ENCODE measurements around the gene CDK14. TPM values are rescaled to one million over a fixed set of nuclear protein-coding genes. Genes with fewer than 3 reads are reported as not detected.

CDK14 gene
- total RNA-seq, 1 experiment from 2014 or later = 39.1 TPM

DNA sequence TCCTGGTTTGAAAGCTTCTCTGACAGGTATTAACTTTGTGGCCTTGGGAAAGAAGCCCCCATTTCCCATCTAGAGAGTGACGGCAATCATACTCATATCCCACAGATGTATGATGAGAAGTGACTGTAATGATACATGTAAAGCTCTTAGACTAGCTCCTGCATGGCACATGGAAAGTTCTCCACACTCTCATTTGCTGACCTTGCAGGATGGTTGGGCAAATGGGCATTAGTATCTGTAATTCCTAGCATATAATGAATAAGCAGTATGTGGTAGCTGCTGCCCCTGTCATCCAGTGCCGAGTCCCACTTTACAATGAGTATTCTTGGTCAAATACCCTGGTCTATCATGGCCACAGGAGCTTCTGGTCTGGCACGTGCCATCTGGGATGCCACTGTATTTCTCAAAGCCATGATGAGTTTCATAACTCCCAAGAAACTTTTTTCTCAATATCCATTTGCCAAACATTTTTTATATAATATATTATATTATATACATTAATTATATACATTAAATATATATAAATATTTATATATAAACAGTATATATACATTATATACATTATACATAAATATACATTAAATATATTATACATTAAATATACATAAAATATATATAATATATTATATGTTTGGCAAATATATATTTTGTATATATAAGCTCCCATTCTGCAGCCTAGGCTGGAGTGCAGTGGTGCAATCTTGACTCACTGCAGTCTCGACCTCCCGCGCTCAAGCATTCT, 561.6 kb downstream of the CDK14 start:
- TF ChIP-seq, protein P1, sequence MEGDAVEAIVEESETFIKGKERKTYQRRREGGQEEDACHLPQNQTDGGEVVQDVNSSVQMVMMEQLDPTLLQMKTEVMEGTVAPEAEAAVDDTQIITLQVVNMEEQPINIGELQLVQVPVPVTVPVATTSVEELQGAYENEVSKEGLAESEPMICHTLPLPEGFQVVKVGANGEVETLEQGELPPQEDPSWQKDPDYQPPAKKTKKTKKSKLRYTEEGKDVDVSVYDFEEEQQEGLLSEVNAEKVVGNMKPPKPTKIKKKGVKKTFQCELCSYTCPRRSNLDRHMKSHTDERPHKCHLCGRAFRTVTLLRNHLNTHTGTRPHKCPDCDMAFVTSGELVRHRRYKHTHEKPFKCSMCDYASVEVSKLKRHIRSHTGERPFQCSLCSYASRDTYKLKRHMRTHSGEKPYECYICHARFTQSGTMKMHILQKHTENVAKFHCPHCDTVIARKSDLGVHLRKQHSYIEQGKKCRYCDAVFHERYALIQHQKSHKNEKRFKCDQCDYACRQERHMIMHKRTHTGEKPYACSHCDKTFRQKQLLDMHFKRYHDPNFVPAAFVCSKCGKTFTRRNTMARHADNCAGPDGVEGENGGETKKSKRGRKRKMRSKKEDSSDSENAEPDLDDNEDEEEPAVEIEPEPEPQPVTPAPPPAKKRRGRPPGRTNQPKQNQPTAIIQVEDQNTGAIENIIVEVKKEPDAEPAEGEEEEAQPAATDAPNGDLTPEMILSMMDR (conservative IDR thresholded peaks at IDR 0.05) = no peak
- no peak for TF ChIP-seq EZH2 (IDR thresholded peaks at IDR 0.05; ENCODE audit: low read depth)
- DNase-seq = no peak
- ChIA-PET CTCF (no interaction called here), POLR2A (ENCODE audit: unreplicated experiment) (no interaction called here)
- Histone ChIP-seq H3K27me3 (ENCODE audit: insufficient read depth, low read depth) (no peaks in the 10 kb centered on the region), H2AFZ (no peak overlapping the region), H3K36me3 (ENCODE audit: low read depth) (no peaks in the 10 kb centered on the region), H3K9me3 (ENCODE audit: insufficient read depth, low read depth) (no peaks in the 10 kb centered on the region), H3K27ac (no peak overlapping the region), H3K4me2 (no peak overlapping the region), H3K4me3 (no peak overlapping the region), H3K79me2 (ENCODE audit: low read depth) (no peaks in the 10 kb centered on the region), H3F3A (ENCODE audit: insufficient read depth, low read depth) (no peaks in the 10 kb centered on the region), H3K4me1 (replicated peaks; ENCODE audit: insufficient read depth) (no peaks in the 10 kb centered on the region), H4K20me1 (ENCODE audit: insufficient read depth) (no peaks in the 10 kb centered on the region), H3K9me2 (ENCODE audit: insufficient read depth) (no peaks in the 10 kb centered on the region)
- intact Hi-C loops (cut with micrococcal nuclease; ENCODE audit: unreplicated experiment) = no loop called here
- no TSS peak for BruUV-seq (replicated peaks)

DNA sequence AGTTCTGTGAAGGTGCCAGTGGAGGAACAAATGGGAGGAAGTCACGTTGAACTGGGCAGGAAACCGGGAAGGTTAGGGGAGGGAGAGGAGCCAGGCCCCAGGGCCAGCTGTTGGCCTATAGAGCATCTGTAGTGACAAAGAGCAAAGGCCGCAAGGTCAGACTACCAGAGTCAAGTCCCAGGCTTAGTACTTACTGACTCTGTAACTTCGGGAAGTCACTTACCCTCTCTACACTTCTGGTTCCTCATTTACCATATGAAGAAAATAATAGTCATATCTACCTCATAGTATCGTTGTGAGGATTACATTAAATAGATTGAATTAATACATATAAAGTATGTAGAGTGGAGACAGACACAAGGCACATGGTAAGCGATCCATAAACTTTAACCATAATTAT, 566.3 kb downstream of the CDK14 start:
- CTCF ChIA-PET = no interaction called here

DNA sequence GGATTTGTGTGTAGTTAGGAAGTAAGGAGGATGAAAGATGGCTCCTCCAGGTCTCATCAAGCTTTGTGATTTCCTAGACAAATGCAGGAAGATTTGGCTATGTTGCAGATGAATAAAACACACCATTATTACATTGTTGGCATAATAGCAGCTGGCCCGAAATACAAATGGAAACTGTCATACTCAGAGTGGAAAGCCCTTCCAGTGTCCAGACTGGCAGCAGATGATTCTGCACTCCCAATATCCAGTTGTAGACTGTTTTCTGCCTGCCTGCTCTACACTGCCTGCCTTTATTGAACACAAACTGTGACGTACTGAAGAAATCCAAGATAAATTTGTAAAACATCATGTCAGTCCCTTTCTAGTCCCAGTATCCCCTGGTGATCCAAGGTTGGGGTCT, 568.4 kb downstream of the CDK14 start:
- no TSS peak for BruUV-seq (replicated peaks)

More for the DNA sequence above, 566.3 kb downstream of the CDK14 start:
- no peaks in the 10 kb centered on the region for H3F3A ChIP-seq (ENCODE audit: insufficient read depth, low read depth)
- H3K27me3 ChIP-seq (ENCODE audit: insufficient read depth, low read depth) = no peaks in the 10 kb centered on the region
- DNase-seq = no peak
- POLR2A ChIA-PET (ENCODE audit: unreplicated experiment) = no interaction called here
- intact Hi-C loops (cut with micrococcal nuclease; ENCODE audit: unreplicated experiment) = no loop called here
- no peaks in the 10 kb centered on the region for H3K4me1 ChIP-seq (replicated peaks; ENCODE audit: insufficient read depth)
- H3K79me2 ChIP-seq (ENCODE audit: low read depth) = no peaks in the 10 kb centered on the region
- H3K4me2 ChIP-seq = no peak overlapping the region
- no peak overlapping the region for H3K27ac ChIP-seq
- H3K36me3 ChIP-seq (ENCODE audit: low read depth) = no peaks in the 10 kb centered on the region
- H3K9me2 ChIP-seq (ENCODE audit: insufficient read depth) = no peaks in the 10 kb centered on the region
- no peak overlapping the region for H3K4me3 ChIP-seq
- H4K20me1 ChIP-seq (ENCODE audit: insufficient read depth) = no peaks in the 10 kb centered on the region
- H3K9me3 ChIP-seq (ENCODE audit: insufficient read depth, low read depth) = no peaks in the 10 kb centered on the region
- TF ChIP-seq EZH2 (IDR thresholded peaks at IDR 0.05; ENCODE audit: low read depth) = no peak
- TF ChIP-seq, protein P1 (conservative IDR thresholded peaks at IDR 0.05) = no peak
- no peak overlapping the region for H2AFZ ChIP-seq
- no TSS peak for BruUV-seq (replicated peaks)

More for the DNA sequence above, 568.4 kb downstream of the CDK14 start:
- no peak overlapping the region for H2AFZ ChIP-seq
- H3K27ac ChIP-seq = no peak overlapping the region
- intact Hi-C loops (cut with micrococcal nuclease; ENCODE audit: unreplicated experiment) = no loop called here
- CTCF ChIA-PET = no interaction called here
- POLR2A ChIA-PET (ENCODE audit: unreplicated experiment) = no interaction called here
- H3K4me3 ChIP-seq = no peak overlapping the region
- no peaks in the 10 kb centered on the region for H3K27me3 ChIP-seq (ENCODE audit: insufficient read depth, low read depth)
- TF ChIP-seq, protein P1 (conservative IDR thresholded peaks at IDR 0.05) = no peak
- TF ChIP-seq EZH2 (IDR thresholded peaks at IDR 0.05; ENCODE audit: low read depth) = no peak
- H3K79me2 ChIP-seq (ENCODE audit: low read depth) = no peaks in the 10 kb centered on the region
- no peak for DNase-seq
- no peaks in the 10 kb centered on the region for H4K20me1 ChIP-seq (ENCODE audit: insufficient read depth)
- no peaks in the 10 kb centered on the region for H3K9me2 ChIP-seq (ENCODE audit: insufficient read depth)
- H3K36me3 ChIP-seq (ENCODE audit: low read depth) = no peaks in the 10 kb centered on the region
- no peaks in the 10 kb centered on the region for H3F3A ChIP-seq (ENCODE audit: insufficient read depth, low read depth)
- no peaks in the 10 kb centered on the region for H3K4me1 ChIP-seq (replicated peaks; ENCODE audit: insufficient read depth)
- no peaks in the 10 kb centered on the region for H3K9me3 ChIP-seq (ENCODE audit: insufficient read depth, low read depth)
- H3K4me2 ChIP-seq = no peak overlapping the region
